Measurements from ENCODE around the gene TCAIM. TPM values are rescaled to one million over a fixed set of nuclear protein-coding genes. Genes with fewer than 3 reads are reported as not detected.
"Not testable (repeated sequence)": the region's sequence is repeated elsewhere in the genome, so short reads cannot be mapped to it uniquely, and the experiment has no call there.

Gene TCAIM
- total RNA-seq, 1 donor from 2014 or later, result 16.2 TPM

DNA sequence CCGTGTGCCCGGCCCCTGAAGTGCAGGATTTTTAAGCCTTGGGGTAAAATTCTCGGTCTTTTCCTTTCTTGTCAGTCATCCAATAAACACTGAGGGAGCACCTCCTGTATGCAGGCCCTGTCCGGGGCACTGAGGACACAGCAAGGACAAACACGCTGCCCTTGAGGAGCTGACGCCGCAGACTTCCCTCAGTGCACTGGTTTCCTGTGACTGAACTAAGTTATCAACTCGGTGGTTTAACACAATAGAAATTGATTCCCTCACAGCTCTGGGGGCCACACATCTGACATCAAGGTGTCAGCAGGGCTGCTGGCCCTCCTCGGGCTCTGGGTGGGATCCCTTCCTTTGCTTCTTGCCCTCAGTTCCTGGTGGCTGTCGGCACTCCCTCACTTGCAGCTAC, 73.8 kb downstream of the TCAIM start:
- intact Hi-C loops (cut with micrococcal nuclease), result no loop called here

DNA sequence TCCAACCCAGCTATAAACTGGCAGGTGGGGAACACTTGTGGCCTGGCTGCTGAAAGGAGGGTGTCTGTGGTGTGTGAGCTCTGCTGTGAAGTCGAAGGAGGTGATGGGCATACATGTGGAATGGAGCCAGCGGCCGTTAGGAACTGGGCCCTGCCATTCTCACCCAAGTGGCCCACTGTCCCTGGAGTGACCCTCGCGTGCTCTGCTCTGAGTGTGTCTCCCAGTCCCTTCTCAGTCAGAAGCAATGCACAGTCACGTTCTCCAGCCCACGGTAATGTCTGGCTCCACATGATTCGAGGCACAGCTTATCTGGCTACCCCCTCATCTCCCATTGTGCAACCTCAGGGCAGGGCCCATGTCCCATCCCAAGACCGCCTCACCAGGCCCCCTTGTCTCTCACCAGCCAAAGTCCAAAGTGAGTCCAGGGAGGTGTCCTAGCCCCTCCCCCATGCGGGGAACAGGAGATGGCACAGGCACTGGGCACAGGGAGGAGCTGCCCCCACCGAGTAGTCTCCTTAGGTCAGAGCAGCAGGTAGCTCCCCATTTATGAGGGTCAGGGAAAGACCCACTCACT, 76.0 kb downstream of the TCAIM start:
- intact Hi-C loops (cut with micrococcal nuclease), result no loop called here

DNA sequence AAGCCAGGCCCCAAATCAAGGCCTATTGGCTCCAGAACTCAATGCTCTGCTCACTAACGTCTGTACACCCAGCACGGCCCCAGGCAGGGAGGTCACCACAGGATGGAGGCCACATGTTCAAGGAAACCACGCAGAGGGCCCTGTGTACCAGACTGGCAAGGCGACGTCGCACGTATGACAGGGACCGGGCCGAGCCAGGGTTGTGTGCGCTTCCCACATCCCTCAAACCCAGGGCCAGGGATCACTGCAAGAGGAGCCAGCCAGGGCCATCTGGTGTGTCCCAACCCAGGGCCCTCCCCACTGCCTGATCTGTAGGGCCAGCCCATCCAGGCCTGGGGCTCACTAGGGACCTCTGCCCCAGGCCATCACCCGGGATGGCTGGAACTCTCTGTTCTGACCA, 76.9 kb downstream of the TCAIM start:
- intact Hi-C loops (cut with micrococcal nuclease), result no loop called here

DNA sequence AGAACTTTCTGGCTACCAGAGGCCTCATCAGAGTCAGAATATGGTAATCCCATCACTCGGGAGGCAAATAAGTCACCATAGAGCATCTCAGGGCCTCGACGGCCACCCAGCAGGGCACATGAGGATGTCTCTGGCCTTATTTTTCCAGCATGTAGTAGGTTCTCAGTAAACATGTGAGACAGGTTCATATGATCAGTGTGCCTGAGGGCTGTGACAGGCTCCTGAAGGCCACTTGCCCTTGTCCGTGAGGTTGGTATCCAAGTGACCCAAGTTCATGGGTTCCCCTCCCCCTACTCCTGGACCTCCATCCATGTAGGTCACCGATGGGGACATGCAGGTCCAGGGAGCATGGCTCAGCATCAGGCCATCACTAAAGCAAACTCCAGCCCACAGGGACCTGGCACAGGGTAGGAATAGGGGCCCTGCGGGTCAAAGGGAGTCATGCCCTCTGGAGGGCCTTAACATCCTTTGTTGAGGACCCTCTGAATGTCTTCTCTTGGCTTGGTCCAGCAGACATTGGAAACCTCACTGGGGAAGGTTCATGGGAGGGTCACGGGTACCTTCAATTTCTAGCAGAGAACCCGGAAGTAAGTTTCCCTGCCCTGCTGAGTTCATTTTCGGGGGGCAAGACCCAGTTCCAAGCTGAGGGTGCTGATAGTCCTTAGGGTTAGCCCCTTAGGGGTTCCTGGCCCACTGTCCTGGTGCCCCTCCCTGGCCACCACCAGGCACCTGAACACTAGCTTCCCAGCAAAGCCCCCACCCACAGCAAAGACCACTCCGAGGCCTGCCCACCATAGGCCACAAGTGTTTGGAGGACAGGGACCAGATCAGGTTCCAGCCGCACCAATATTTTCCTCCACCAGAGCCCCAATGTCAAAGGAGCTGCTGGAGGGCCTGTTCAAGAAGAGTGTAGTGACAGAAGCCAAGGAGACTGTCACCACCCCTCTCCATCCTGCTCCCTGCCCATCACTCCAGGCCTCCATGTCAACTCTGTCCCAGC, 77.8 kb downstream of the TCAIM start:
- intact Hi-C loops (cut with micrococcal nuclease), result no loop called here

DNA sequence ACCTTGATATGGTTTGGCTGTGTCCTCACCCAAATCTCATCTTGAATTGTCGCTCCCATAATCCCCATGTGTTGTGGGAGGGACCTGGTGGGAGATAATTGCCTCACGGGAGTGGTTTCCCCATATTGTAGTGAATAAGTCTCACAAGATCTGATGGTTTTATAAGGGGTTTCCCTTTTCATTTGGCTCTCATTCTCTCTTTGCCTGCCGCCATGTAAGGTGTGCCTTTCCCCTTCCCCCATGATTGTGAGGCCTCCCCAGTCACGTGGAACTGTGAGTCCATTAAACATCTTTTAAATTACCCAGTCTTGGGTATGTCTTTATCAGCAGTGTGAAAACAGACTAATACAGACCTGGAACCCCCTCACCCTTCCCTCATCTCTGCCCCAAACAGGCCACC, 79.6 kb downstream of the TCAIM start:
- intact Hi-C loops (cut with micrococcal nuclease), result not testable (repeated sequence)

DNA sequence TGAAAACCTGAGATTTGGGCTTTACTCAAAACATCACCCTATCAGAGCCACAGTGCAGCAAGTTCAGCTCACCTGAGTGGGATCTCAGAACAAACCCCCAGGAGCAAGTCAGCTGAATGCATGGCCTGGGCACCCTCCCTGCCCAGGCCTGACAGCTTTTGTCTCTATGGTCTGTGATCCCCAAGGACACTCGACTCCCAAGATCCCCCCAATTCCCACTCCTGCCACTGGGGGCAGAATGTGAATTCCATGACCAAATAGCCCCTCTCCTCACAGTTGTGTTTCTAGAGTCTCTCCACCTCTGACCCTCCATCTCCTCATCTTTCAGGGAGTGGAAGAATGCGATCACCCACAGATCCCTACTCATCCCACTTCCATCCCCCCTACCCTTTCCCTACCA, 80.0 kb downstream of the TCAIM start:
- intact Hi-C loops (cut with micrococcal nuclease), result no loop called here

DNA sequence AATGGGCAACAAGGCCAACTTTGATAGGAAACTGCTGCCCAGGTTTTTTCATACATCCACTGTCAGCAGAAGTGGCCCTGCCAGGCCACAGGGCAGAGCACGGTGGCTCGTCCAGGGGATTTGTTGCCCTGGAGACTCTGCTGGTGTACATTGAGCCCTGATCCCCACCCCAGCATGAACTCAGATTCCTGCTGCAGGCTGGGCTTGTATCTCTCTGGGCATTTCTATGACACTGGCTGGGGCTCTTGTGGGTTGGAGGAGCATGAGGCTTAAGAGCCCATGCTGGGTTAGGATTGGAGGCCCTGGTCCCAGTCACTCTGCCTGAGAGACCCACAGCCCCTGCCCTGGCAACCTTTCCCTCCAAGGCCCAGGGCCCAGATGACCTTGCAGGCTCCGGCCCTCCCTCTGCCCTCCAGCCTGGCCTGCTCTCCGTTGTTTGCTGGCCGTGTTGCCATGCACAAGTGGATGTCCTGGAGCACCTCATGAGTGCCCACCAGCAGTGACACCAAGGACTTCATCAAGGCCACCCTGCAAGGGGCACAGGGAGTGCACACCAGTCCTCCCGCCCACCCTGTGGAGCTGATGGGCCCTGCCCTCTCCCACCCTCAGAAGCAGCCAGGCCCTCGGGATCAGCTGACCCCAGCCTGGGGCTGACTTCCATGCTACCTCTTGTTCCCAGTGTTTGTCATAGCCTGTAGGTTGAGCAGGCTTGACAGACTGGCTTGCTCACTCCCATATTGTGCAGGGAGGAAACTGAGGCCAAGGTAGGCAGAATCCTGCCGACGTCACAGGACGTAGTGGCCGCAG, 80.8 kb downstream of the TCAIM start:
- intact Hi-C loops (cut with micrococcal nuclease), result no loop called here

DNA sequence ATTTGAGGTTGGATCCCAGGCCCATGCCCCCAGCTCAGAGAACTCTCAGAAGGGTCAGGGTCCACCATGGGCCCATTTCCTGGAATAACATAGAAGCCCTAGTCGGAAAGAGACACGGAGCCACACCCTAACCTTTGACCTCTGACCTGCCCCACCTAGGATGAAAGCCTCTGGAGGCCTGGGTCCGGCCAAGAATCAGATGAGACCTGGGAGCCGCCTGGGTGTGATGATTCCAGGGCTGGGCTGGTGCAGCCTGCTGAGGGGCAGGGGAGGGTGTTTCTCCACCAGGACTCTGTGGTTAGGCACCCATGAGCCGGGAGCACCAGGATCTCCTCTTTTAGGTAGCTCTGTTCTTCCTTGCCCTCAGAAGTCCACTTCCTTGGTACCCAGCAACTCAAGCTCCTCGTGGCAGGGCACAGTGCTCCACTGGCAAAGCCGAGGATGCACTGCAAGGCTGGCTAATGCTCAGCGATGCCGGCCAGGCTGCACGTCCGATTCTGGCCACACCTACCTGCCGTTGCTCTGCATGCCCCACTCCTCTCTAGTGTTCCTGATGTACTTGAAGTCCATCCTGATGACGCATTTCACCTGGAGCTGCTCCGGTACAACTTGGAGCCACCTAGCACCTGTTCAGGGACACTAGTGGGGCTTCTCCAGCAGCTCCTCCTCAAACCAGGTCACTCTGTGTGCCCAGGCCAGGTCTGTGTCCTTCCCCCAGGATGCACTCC, 81.5 kb downstream of the TCAIM start:
- intact Hi-C loops (cut with micrococcal nuclease), result no loop called here

DNA sequence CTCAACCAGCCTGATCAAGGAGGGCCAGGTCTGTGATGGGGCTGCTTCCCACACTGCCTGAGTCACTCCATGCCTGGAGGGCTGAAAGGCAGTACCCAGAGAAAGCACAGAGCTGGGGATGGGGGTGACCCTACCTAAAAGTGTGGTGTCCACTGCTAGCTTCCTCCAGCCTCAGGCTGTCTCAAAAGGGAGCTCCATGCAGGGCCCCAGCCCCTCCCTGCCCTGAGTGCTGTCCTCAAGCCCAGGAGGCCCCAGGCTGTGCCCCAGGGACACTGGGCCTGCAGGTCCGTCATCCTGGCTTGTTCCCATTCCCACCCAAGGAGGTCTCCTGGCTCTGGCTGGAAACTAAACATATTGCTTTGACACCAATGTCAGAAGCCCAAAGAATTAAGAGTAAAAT, 82.1 kb downstream of the TCAIM start:
- intact Hi-C loops (cut with micrococcal nuclease), result no loop called here

DNA sequence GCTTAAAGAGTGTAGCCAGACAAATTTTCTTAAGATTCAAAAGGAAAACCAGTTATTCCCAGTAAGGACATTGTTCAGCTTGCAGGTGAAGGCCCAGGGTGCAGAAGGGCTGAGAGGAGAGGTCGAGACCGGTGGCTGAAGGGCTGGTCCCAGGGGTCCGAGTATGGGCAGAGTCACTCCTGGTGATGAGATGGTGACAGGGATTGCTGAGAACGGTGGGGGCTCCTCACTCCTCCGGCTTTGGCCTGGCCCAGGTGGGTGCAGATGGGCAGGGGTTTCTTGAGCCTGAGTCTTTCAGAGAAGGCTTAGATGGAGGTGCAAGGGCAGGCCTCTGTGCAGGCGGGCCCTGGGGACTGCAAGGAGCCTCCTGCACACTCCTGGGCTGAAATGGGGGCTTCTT, 82.7 kb downstream of the TCAIM start:
- intact Hi-C loops (cut with micrococcal nuclease), result no loop called here

DNA sequence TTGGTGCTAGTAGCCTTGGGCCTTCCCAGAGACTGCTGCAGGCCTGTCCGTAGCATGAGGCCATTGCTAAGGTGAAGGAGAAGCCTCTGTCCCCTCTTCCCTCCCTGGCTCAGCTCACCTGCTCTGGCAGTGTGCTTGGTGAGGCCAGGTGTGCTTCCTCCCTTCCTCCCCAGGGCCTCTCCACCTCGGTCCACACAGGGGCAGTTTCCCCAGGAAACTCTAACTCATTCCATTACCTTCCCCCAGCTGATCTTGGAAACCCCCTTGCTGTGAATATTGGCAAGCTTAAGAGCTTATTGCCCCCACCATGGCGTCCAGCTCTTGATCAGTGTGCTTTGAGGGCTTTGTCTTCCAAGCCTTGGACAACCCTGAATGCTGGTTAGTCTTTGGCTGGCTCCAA, 86.2 kb downstream of the TCAIM start:
- intact Hi-C loops (cut with micrococcal nuclease), result no loop called here

DNA sequence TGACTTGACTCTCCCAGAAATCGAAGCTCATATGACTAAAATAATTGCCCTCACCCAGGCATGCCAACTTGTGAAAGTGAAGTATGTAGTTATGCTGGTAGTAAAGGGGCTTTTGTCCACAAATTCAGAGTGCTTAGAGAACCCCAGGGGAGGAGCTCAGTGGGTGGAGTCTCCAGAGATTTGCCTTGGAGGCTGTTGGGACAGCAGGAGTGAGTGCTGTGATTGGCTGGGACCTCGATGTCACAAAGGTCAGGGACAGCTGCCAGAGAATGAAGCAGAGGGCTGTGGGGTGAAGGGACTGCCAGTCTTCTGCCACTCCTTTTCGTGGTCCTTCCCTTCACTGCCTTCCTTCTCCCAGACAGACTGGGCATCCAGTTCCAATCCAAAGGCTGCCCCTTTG, 89.1 kb downstream of the TCAIM start:
- intact Hi-C loops (cut with micrococcal nuclease), result no loop called here

DNA sequence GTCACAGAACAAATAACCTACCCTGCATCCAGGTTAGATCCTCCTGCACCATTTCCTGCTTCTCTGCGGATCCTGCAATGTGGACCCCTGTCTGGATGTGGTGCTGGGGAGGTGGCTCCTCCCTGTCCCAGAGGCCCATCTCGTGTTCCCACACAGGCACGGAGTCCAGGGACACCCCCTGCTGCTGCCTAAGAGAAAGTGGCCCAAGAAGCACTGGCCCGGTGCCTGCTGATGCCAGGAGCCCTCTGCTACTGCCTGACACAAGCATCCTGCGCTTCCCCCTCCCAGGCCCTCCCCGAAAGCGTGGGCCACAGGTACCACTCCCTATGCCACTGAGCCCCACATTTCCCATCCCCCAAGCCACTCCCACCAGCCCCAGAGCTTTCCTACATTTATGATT, 90.3 kb downstream of the TCAIM start:
- intact Hi-C loops (cut with micrococcal nuclease), result no loop called here

DNA sequence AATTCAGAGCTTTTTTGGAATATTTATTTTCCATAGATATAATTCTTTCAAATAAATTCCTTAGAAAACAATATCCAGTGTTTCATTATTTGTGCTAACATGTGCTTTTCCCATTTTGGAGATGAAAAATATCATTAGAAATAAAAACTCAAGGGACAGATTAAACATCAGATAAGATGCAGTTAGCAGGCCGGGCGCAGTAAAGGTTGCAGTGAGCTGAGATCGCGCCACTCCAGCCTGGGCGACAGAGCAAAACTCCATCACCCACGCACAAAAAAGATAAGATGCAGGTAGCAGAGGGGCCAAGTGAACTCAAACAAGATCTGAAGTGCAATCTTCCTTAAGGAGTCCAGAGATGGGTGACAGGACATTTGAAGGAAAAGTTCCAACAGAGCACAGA, 90.9 kb downstream of the TCAIM start:
- intact Hi-C loops (cut with micrococcal nuclease), result no loop called here

DNA sequence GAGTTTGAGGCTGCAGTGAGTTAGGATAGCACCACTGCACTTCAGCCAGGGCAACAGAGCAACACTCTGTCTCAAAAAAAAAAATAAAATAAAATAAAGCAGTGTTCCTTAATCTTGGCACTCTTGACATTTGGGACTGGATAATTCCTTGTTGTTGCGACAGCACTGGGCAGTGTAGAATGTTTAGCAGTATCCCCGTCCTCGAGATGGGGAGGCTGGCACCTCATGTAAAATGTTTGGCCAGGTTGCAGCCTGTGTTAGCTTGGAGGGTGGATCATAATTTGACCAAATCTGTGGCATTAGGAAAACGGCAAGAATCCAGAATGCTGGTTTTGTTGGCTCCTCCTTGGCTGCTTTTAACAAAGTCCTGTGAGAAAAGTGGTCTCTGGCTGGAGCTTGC, 91.9 kb downstream of the TCAIM start:
- intact Hi-C loops (cut with micrococcal nuclease), result no loop called here

DNA sequence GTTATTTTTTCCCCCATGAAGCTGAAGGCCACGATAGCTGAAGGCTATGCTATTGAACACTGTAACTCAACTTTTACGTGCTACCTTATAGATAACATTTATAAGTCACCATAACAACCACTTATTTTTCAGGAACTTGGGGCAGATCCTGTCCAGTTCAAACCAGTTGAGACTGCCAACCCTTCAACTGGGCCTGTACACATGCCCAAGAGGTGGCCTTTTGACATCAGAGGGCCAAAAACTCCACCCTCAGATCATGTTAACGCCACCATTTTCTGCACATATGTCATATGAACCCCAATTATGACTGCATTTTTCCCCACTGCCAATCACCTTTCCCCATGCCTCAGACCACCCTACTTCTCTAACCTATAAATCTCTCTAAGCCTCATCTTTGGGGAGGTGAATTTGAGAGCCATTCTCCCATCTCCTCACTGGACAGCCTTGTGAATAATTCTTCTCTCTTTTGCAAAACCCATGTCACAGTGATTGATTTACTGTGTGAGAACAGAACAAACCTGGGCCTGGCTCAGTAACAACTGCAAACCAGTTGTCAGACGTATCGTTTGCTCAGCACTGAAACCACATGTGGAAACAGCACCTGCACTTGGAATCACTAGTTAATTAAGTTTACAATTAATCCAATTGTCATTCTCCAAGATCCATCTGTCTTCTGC, 96.4 kb downstream of the TCAIM start:
- intact Hi-C loops (cut with micrococcal nuclease), result no loop called here

DNA sequence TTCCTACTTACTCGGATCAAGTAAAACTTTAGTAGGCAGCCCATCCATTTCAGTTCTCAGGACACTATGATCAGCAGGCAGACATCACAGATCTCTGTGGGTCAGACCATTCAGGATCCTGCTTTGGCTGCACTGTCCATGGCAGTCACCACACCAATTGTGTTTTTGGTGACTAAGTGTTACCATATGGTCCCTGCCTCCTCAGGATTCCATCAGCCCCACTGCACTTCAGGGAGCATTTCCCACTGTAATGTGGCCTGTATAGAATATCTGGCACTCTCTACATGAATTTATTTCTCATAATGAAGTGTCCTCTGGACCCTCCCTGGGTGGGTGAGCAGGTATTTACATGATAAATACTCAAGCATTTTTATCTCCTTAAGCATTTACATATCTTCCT, 97.6 kb downstream of the TCAIM start:
- intact Hi-C loops (cut with micrococcal nuclease), result no loop called here

DNA sequence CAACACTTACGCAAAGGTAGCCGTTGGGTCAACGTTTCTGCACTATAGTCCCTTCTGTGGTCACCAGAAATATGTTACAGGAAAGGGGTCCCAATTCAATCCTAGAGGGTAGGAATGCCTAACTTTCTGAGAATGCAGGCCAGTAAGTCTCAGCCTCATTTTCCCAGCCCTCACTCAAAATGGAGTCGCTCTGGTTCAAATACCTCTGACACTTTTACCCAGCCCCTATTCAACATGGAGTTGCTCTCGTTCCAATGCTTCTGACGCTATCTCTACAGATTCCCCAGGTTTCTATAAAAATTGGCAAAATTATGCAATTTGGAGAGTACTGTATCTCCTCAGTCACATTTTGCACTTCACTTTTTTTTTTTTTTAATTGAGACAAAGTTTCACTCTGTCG, 99.2 kb downstream of the TCAIM start:
- intact Hi-C loops (cut with micrococcal nuclease), result no loop called here

DNA sequence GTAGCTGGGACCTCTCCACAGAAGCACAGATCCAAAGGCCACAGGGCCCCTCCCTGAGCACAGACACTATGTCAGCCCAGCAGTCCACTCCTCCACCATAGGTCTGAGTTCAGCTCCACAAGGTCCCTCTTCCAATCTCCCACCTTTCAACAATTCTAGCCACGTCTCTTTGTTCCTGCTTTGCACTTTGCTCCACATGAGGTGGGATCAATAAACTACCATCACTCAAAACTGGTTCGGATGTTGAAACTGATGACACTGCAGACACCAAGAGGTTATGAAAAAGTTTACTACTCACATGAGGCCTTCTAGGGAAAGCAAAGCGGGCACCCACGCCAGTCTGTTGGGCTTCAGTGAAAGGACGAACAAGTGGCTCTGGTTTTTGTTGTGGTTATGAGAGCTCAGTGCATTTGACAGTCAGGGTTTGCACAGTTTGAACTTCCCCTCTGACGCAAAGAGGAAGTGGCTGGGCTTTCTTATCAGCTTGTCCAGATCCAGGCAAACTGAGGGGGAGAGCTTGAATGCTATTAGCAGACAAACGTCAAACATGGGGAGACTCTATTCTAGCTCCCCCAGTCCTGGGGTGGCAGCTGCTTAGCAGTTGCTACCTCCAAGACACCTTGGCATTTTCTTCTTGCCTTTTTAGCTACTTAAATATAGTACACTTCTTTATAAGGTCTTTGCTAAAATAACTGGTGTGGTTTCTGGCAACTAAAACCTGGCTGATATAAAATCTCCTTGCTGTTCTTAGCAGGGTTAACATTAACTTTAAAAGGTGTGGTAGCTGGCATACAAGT, 101.1 kb downstream of the TCAIM start:
- intact Hi-C loops (cut with micrococcal nuclease), result loop anchor here (1.0 to 10.0 kb wide), 6 partner anchors 38 to 422 kb away; partner anchors contain the start of genes TCAIM, TMEM42 and ZNF445

All from T-helper 1 cell treated with Interleukin-12 subunit alpha and Interleukin-12 subunit beta and Interleukin-4 antibody, amounts not matched to agents 30 ng/mL and 1 ng/mL, for 36 hours (primary cell).